ENCODE data around the gene GNAQ. TPM values are rescaled to one million over a fixed set of nuclear protein-coding genes. Genes with fewer than 3 reads are reported as not detected.

The GNAQ gene
- total RNA-seq, 4 donors from 2014 or later: 18.1 to 35.1 (median 24.0) TPM

DNA sequence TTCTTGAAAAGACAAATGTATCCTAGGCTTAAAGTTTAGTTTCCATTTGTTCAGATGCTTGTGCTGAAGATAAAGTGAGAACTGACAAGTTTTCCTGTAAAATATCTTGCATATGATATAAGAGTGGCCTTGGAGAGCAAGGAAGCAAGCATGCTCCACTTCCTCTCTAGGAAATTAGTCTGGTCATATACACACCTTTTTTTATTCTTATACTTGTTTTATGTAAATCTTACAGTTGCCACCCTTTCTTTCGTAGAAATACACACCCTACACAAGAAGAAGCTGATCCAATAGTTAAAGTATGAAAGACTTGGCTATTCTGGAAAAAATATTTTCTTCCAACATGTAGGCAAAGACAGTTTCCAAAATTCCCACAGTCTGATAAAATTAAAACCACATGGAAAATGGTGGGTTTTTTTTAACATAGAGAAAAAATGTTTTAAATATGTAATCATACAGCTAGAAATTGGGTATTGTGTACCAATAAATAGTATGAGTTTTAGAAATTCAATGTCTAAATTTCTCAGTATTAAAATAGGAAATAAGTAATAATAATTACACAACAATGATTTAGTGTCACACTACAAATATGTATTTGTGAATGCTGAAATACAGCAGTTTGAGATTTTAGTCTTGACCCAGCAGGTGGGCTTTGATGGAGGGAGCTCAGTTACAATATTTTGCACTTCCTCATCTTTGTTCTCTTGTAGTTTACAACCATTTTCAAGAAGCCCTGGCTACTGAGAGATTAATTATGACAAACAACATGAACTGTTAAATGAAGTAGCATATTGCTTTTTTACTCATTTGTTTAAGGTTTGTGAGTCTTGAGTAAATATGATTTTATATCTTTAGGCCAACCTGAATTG, 197.8 kb downstream of the GNAQ start:
- H3K36me3 ChIP-seq: no peaks in the 10 kb centered on the region
- no peak overlapping the region for H3K27ac ChIP-seq
- no peak for DNase-seq
- H3K27me3 ChIP-seq: no peaks in the 10 kb centered on the region
- WGBS, 2 donors: 84 to 93% methylated on average over 1 of the region's 1 CpG
- no peaks in the 10 kb centered on the region for H3K9me3 ChIP-seq
- peaks cover 0 to 11% (median 0%) of the 10 kb centered on the region in 3 donors for H3K4me1 ChIP-seq
- intact Hi-C loops (cut with DNase I): no loop called here
- TF ChIP-seq POLR2A (IDR thresholded peaks at IDR 0.05) (no peak), CTCF (IDR thresholded peaks at IDR 0.05) (no peak)
- H3K4me3 ChIP-seq: no peak overlapping the region

DNA sequence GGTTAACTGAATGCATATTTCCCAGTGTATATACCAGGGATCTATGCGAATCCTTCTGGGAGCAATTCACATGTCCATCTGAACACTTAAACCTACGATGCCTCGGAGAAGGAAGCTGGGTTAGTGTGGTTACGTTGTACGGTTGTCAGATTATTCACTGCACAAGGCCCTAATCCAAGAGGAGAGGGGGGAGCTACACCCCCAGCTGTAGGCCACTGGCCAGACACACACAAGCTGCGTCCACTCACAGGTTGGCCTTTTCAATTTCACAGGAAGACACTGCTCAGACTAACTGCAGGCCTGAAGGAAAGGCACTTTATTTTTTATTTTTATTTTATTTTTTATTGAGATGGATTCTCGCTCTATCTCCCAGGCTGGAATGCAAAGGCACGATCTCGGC, 199.0 kb downstream of the GNAQ start:
- no peaks in the 10 kb centered on the region for H3K36me3 ChIP-seq
- no peak for TF ChIP-seq CTCF (IDR thresholded peaks at IDR 0.05)
- TF ChIP-seq POLR2A (IDR thresholded peaks at IDR 0.05): no peak
- intact Hi-C loops (cut with DNase I): no loop called here
- H3K27me3 ChIP-seq: no peaks in the 10 kb centered on the region
- H3K4me3 ChIP-seq: no peak overlapping the region
- no peak overlapping the region for H3K27ac ChIP-seq
- 76 to 90% methylated on average over 9 of the region's 9 CpGs for WGBS, 2 donors
- H3K9me3 ChIP-seq: no peaks in the 10 kb centered on the region
- H3K4me1 ChIP-seq: peaks cover 0 to 11% (median 0%) of the 10 kb centered on the region in 3 donors
- DNase-seq: no peak

GRCh38 chr9:77831781-77832180, 199.8 kb downstream of the GNAQ start:
- no peaks in the 10 kb centered on the region for H3K9me3 ChIP-seq
- peaks cover 0 to 19% (median 0%) of the 10 kb centered on the region in 3 donors for H3K4me1 ChIP-seq
- H3K27me3 ChIP-seq: no peaks in the 10 kb centered on the region
- intact Hi-C loops (cut with DNase I): no loop called here
- 75 to 100% methylated on average over 1 of the region's 1 CpG for WGBS, 2 donors
- no peaks in the 10 kb centered on the region for H3K36me3 ChIP-seq
- TF ChIP-seq POLR2A (IDR thresholded peaks at IDR 0.05) (no peak), CTCF (IDR thresholded peaks at IDR 0.05) (no peak)
- no peak for DNase-seq
- no peak overlapping the region for H3K4me3 ChIP-seq
- H3K27ac ChIP-seq: no peak overlapping the region

- Histone ChIP-seq H3K27me3 (no peaks in the 10 kb centered on the region), H3K27ac (no peak overlapping the region), H3K4me3 (no peak overlapping the region), H3K36me3 (no peaks in the 10 kb centered on the region), H3K9me3 (no peaks in the 10 kb centered on the region), H3K4me1 (peaks cover 0 to 21% (median 0%) of the 10 kb centered on the region in 3 donors)
- intact Hi-C loops (cut with DNase I): no loop called here
- no peak for TF ChIP-seq CTCF (IDR thresholded peaks at IDR 0.05)
- no peak for TF ChIP-seq POLR2A (IDR thresholded peaks at IDR 0.05)
- no peak for DNase-seq
These were observed 200.9 kb downstream of the GNAQ start for GRCh38 chr9:77830618-77831285.

GRCh38 chr9:77829420-77829819, 202.2 kb downstream of the GNAQ start:
- intact Hi-C loops (cut with DNase I): no loop called here
- H3K27ac ChIP-seq: no peak overlapping the region
- TF ChIP-seq CTCF (IDR thresholded peaks at IDR 0.05): no peak
- TF ChIP-seq POLR2A (IDR thresholded peaks at IDR 0.05): no peak
- no peaks in the 10 kb centered on the region for H3K9me3 ChIP-seq
- no peak for DNase-seq
- H3K4me1 ChIP-seq: peaks cover 0 to 21% (median 0%) of the 10 kb centered on the region in 3 donors
- 85 to 100% methylated on average over 4 of the region's 4 CpGs for WGBS, 2 donors
- H3K36me3 ChIP-seq: no peaks in the 10 kb centered on the region
- no peaks in the 10 kb centered on the region for H3K27me3 ChIP-seq
- H3K4me3 ChIP-seq: no peak overlapping the region
